D721Med (cell line): ENCODE results near the gene VPS72.

ENCODE experiments used
- DNase-seq: peaks from one replicate; pipeline ENCODE4 v3.0.0; 2011; ENCODE audit warnings: low spot score; ENCODE audit not compliant: insufficient read length
- FAIRE-seq: peaks from 2 replicates; lab custom pipeline; 2011; peaks lifted over from hg19 to GRCh38; lab: Jason Lieb, UNC
- TF ChIP-seq, protein P1 (sequence below): IDR thresholded peaks from 2 replicates; pipeline ENCODE4 v1.5.1; 2012; ENCODE audit warnings: mild to moderate bottlenecking, control low read depth; ENCODE audit not compliant: insufficient read depth; ENCODE audit errors: missing control alignments

The VPS72 gene

GRCh38 chr1:151165738-151166504, 24.1 kb downstream of the VPS72 start, which contains the start of the genes LYSMD1 and SCNM1:
TSS of gene LYSMD1 (minus strand) at chr1:151165902. CDS start at chr1:151165258, 644 bp downstream.
TSS of gene SCNM1 (plus strand) at chr1:151166144. CDS start at chr1:151166153, 9 bp downstream.
- DNase-seq (peak; percentile 84), FAIRE-seq (peak; percentile 92)
- TF ChIP-seq, protein P1, sequence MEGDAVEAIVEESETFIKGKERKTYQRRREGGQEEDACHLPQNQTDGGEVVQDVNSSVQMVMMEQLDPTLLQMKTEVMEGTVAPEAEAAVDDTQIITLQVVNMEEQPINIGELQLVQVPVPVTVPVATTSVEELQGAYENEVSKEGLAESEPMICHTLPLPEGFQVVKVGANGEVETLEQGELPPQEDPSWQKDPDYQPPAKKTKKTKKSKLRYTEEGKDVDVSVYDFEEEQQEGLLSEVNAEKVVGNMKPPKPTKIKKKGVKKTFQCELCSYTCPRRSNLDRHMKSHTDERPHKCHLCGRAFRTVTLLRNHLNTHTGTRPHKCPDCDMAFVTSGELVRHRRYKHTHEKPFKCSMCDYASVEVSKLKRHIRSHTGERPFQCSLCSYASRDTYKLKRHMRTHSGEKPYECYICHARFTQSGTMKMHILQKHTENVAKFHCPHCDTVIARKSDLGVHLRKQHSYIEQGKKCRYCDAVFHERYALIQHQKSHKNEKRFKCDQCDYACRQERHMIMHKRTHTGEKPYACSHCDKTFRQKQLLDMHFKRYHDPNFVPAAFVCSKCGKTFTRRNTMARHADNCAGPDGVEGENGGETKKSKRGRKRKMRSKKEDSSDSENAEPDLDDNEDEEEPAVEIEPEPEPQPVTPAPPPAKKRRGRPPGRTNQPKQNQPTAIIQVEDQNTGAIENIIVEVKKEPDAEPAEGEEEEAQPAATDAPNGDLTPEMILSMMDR, result no peak

- DNase-seq, result peak; percentile 88
- FAIRE-seq, result peak; percentile 58
- TF ChIP-seq, protein P1, result no peak
Observed at GRCh38 chr1:151165281-151165737, 24.7 kb downstream of the VPS72 start.

GRCh38 chr1:151164732-151165280, 25.2 kb downstream of the VPS72 start:
- TF ChIP-seq, protein P1, result no peak
- FAIRE-seq (peak; percentile 71), DNase-seq (no peak)

DNA sequence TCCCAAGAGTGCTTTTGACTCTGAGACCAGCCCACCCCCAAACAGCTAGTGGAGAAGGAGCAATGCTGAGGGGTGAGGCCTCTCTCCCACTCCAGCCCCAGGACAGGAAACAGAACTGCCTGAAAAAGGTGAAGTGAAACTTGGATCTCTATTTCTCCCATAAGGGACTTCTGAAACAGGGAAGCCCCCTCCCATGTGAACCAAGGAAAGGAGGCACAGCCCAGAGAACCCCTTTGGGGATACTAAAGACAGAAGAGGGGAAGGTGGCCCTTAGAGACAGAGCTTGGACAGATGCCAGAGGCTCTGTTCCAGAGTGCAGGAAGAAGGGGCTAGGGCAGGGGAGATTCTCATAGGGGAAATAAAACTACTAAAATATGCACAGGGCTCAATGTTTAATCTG, 30.6 kb downstream of the VPS72 start:
- TF ChIP-seq, protein P1, result no peak
- DNase-seq (no peak), FAIRE-seq (no peak)

GRCh38 chr1:151158751-151159251, 31.2 kb downstream of the VPS72 start:
- TF ChIP-seq, protein P1, result no peak
- DNase-seq, result no peak
- FAIRE-seq, result no peak

GRCh38 chr1:151158326-151158725, 31.7 kb downstream of the VPS72 start:
- TF ChIP-seq, protein P1, result no peak
- FAIRE-seq (no peak), DNase-seq (no peak)

DNA sequence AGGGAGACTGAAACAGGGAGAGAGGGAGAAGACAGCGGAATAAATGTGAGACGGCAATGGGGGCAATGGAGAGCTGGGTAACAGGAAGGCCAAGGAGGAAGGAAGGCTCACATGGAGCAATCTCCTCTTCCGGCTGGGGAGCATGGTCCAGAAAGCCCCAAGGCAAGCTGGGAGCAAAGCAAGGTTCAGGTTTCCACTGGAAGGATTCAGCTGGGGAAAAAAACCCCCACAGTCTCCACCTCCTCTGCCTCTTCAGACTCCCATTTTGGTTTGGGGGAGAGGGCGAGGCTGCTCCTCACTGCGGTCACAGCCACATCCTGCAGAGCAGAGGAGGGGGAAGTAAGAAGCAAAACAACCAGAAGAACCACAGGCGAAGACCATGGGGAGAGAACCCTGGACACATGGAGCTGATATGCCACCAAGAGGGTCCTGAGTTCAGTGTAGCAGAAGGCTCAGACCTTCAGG, 32.9 kb downstream of the VPS72 start:
- FAIRE-seq (no peak), DNase-seq (no peak)
- TF ChIP-seq, protein P1, result no peak
